B cell (primary cell): Measurements from ENCODE around the gene RPL7L1. TPM values are rescaled to one million over a fixed set of nuclear protein-coding genes. Genes with fewer than 3 reads are reported as not detected.

Experiments
- ATAC-seq: fragments of 200-7000 bp; cut with Tn5 transposase; one replicate; pipeline ENCODE4 v1.10.0; 2021; ENCODE audit warnings: low read depth, mild to moderate bottlenecking, moderate number of reproducible peaks, moderate library complexity
- CTCF ChIA-PET: fragments of 350-600 bp; sonication (Branson Sonifier 250); formaldehyde crosslinking; loops from one replicate; lab custom pipeline; 2021; ENCODE audit warnings: antibody characterized with exemption, inconsistent platforms; lab: Charles Lee
- POLR2A ChIA-PET: fragments of 350-600 bp; sonication (Branson Sonifier 250); formaldehyde crosslinking; loops from one replicate; lab custom pipeline; 2021; ENCODE audit warnings: antibody characterized with exemption; lab: Charles Lee
- DNase-seq: peaks from one replicate; pipeline ENCODE4 v3.0.0; 2013
- H2AFZ ChIP-seq: 2 replicates; pipeline ENCODE4 v1.6.1; 2012; ENCODE audit warnings: mild to moderate bottlenecking, low read depth, low read length; ENCODE audit not compliant: insufficient read depth, poor library complexity, severe bottlenecking
- H3K27ac ChIP-seq, 2 donors: 1 replicate in 1 of 2; 2 replicates in 1 of 2; pipeline ENCODE4 v1.5.1; 2012 to 2013; ENCODE audit warnings: low read length in 2 of 2, mild to moderate bottlenecking in 2 of 2, moderate library complexity in 1 of 2
- H3K27me3 ChIP-seq, 4 experiments: fragments of 200-600 bp in 1 of 4; sonication (generic) in 1 of 4; replicated peaks in 1 of 4; 1 replicate in 2 of 4; 2 replicates in 2 of 4; pipeline versions ENCODE4 v1.6.1 to v1.7.0; 2013 to 2016; ENCODE audit warnings: low read length in 3 of 4, mild to moderate bottlenecking in 2 of 4, mixed read lengths in 1 of 4, moderate library complexity in 1 of 4; ENCODE audit not compliant: insufficient read depth in 4 of 4, control insufficient read depth in 3 of 4; ENCODE audit errors: control extremely low read depth in 1 of 4
- H3K36me3 ChIP-seq, 2 experiments: replicated peaks in 1 of 2; 1 replicate in 1 of 2; 2 replicates in 1 of 2; pipeline versions ENCODE4 v1.6.1 to v1.7.1; 2013; ENCODE audit warnings: low read length in 1 of 2; ENCODE audit not compliant: insufficient read depth in 2 of 2, control insufficient read depth in 1 of 2; ENCODE audit errors: control extremely low read depth in 1 of 2, extremely low read depth in 1 of 2
- H3K4me1 ChIP-seq, 2 donors: fragments of 200-600 bp in 1 of 2; sonication (generic) in 1 of 2; 1 replicate in 1 of 2; 2 replicates in 1 of 2; pipeline versions ENCODE4 v1.5.1 to v1.6.1; 2013 to 2017; ENCODE audit warnings: low read length in 2 of 2; ENCODE audit not compliant: control insufficient read depth in 2 of 2, insufficient read depth in 2 of 2
- H3K4me2 ChIP-seq: replicated peaks from 2 replicates; pipeline ENCODE3; 2012; ENCODE audit warnings: mild to moderate bottlenecking, low read depth, low read length; ENCODE audit not compliant: poor library complexity, severe bottlenecking
- H3K4me3 ChIP-seq, 5 experiments: fragments of 200-600 bp in 1 of 5; sonication (generic) in 1 of 5; 1 replicate in 3 of 5; 2 replicates in 2 of 5; pipeline versions ENCODE4 v1.5.1 to v1.7.0; 2011 to 2016; ENCODE audit warnings: low read length in 4 of 5, mild to moderate bottlenecking in 4 of 5, low read depth in 2 of 5, control low read depth in 1 of 5, moderate library complexity in 1 of 5; ENCODE audit not compliant: insufficient read depth in 1 of 5; ENCODE audit errors: control extremely low read depth in 1 of 5, extremely low read depth in 1 of 5
- H3K79me2 ChIP-seq: fragments of 200-600 bp; sonication (generic); one replicate; pipeline ENCODE4 v1.6.0; 2016; ENCODE audit warnings: low read length; ENCODE audit not compliant: control insufficient read depth, insufficient read depth
- H3K9ac ChIP-seq: fragments of 200-600 bp; sonication (generic); 2 replicates; pipeline ENCODE4 v1.6.1; 2017; ENCODE audit warnings: mild to moderate bottlenecking, low read length, moderate library complexity
- H3K9me3 ChIP-seq, 3 donors: one replicate each; pipeline versions ENCODE4 v1.6.1 to v1.7.1; 2013; ENCODE audit warnings: low read length in 2 of 3; ENCODE audit not compliant: control insufficient read depth in 2 of 3, insufficient read depth in 1 of 3; ENCODE audit errors: control extremely low read depth in 1 of 3
- H4K20me1 ChIP-seq: 2 replicates; pipeline ENCODE4 v1.6.0; 2012; ENCODE audit warnings: mild to moderate bottlenecking, low read length; ENCODE audit not compliant: insufficient read depth, control insufficient read depth, poor library complexity, severe bottlenecking
- H3K27ac Mint-ChIP-seq: one replicate; pipeline ENCODE4 v1.8.0; 2021; ENCODE audit warnings: mixed read lengths
- H3K27me3 Mint-ChIP-seq: one replicate; pipeline ENCODE4 v1.8.0; 2021; ENCODE audit warnings: mixed read lengths
- H3K4me1 Mint-ChIP-seq: one replicate; pipeline ENCODE4 v1.8.0; 2021; ENCODE audit warnings: mixed read lengths
- H3K4me3 Mint-ChIP-seq: one replicate; pipeline ENCODE4 v1.8.0; 2021; ENCODE audit warnings: mixed read lengths
- H3K9me3 Mint-ChIP-seq: one replicate; pipeline ENCODE4 v1.8.0; 2022; ENCODE audit warnings: mixed read lengths; ENCODE audit not compliant: insufficient read depth
- CTCF ChIP-seq: fragments of 200-600 bp; IDR thresholded peaks from one replicate; pipeline ENCODE4 v1.8.0; 2022; ENCODE audit warnings: antibody characterized with exemption, mild to moderate bottlenecking
- EZH2 ChIP-seq: IDR thresholded peaks from 2 replicates; pipeline ENCODE4 v1.6.1; 2012; ENCODE audit warnings: borderline replicate concordance, low read depth, mild to moderate bottlenecking, moderate library complexity, low read length; ENCODE audit not compliant: insufficient read depth, poor library complexity, severe bottlenecking
- WGBS: methylation state at CpG from one replicate; pipeline ENCODE4 v1.1.5; 2013; ENCODE audit warnings: missing lambda C conversion rate; ENCODE audit not compliant: insufficient coverage; 5-methylcytosine and 5-hydroxymethylcytosine counted together
- intact Hi-C: fragments of 100-400 bp; cut with micrococcal nuclease; formaldehyde crosslinking; loops from one replicate; pipeline ENCODE4 v1.10.0; 2022
- polyA plus RNA-seq: library from polyadenylated mRNA; depleted of rRNA; stranded (reverse); fragments of >200 nt; gene quantifications from 2 replicates; pipeline ENCODE4 v1.2.3, GENCODE V29; 2012
- total RNA-seq, 2 donors: library from RNA; stranded (reverse); fragments of 120-200 nt in 1 of 2; gene quantifications; 1 replicate in 1 of 2; 2 replicates in 1 of 2; pipeline versions ENCODE4 v1.2.3 to v1.2.4, GENCODE V29; 2013 to 2022

RPL7L1 gene
- total and polyA plus RNA-seq, 2 donors (not counting 1 experiment from before 2014, with no cell fraction given), result 14.5 to 100 TPM

DNA sequence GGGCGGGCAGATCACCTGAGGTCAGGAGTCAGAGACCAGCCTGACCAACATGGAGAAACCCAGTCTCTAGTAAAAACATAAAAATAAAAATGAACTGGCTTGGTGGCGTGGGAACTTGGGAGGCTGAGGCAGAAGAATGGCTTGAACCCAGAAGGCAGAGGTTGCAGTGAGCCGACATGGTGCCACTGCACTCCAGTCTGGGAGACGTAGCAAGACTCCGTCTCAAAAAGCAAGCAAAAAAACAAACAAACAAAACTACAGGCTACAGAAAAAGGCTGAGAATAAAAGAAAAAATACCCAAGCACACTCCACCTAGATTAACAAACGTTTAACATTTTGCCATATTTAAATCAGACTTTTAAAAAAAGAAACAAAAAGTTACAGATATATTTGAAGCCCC, 42.4 kb downstream of the RPL7L1 start:
- TF ChIP-seq EZH2 (no peak), CTCF (no peak)
- no peak overlapping the region for H3K27ac Mint-ChIP-seq
- 68% methylated on average over 4 of the region's 6 CpGs for WGBS
- Histone ChIP-seq H3K27ac (no peak overlapping the region), H3K4me1 (peaks cover 0 to 10% of the 10 kb centered on the region in 2 donors), H3K4me3 (no peak overlapping the region), H3K4me2 (no peak overlapping the region), H2AFZ (no peak overlapping the region), H4K20me1 (no peaks in the 10 kb centered on the region), H3K27me3 (no peaks in the 10 kb centered on the region), H3K79me2 (peaks cover 9% of the 10 kb centered on the region), H3K36me3 (no peaks in the 10 kb centered on the region), H3K9ac (no peak overlapping the region), H3K9me3 (no peaks in the 10 kb centered on the region)
- ChIA-PET POLR2A (interaction anchor here (0.6 kb wide), 2 partner anchors 80 to 220 kb away, joined by 3 read pairs; no protein-coding TSS in a partner anchor), CTCF (interaction anchor here (0.6 kb wide), 1 partner anchor 707 kb away, joined by 4 read pairs; no protein-coding TSS in a partner anchor)
- ATAC-seq, result no peak
- DNase-seq, result no peak
- intact Hi-C loops, result loop anchor here (10.0 kb wide), 1 partner anchor 593 kb away; the partner anchor contains the start of genes LRRC73, POLR1C and YIPF3
- H3K4me3 Mint-ChIP-seq, result no peak overlapping the region
- no peaks in the 10 kb centered on the region for H3K9me3 Mint-ChIP-seq
- peaks cover 11% of the 10 kb centered on the region for H3K4me1 Mint-ChIP-seq
- H3K27me3 Mint-ChIP-seq, result no peaks in the 10 kb centered on the region

- H2AFZ ChIP-seq, result no peak overlapping the region
- no peaks in the 10 kb centered on the region for H3K36me3 ChIP-seq
- CTCF ChIA-PET, result no interaction called here
- H3K4me3 Mint-ChIP-seq, result no peak overlapping the region
- no peak for ATAC-seq
- no peaks in the 10 kb centered on the region for H4K20me1 ChIP-seq
- no peaks in the 10 kb centered on the region for H3K27me3 Mint-ChIP-seq
- no peak overlapping the region for H3K27ac ChIP-seq
- no peak overlapping the region for H3K4me2 ChIP-seq
- peaks cover 7 to 18% of the 10 kb centered on the region in 2 donors for H3K4me1 ChIP-seq
- no peak overlapping the region for H3K9ac ChIP-seq
- H3K4me1 Mint-ChIP-seq, result peaks cover 16% of the 10 kb centered on the region
- POLR2A ChIA-PET, result no interaction called here
- no peaks in the 10 kb centered on the region for H3K9me3 ChIP-seq
- H3K9me3 Mint-ChIP-seq, result no peaks in the 10 kb centered on the region
- TF ChIP-seq CTCF (no peak), EZH2 (no peak)
- intact Hi-C loops, result loop anchor here (10.0 kb wide), 1 partner anchor 591 kb away; the partner anchor contains the start of genes LRRC73, POLR1C and YIPF3
- no peak overlapping the region for H3K4me3 ChIP-seq
- peaks cover 9% of the 10 kb centered on the region for H3K79me2 ChIP-seq
- DNase-seq, result no peak
- no peaks in the 10 kb centered on the region for H3K27me3 ChIP-seq
- peak overlapping the region; percentile 2 for H3K27ac Mint-ChIP-seq
- 92% methylated on average over 2 of the region's 2 CpGs for WGBS
Measured at GRCh38 chr6:42923666-42924065, 44.2 kb downstream of the RPL7L1 start.
